ENCODE data around the gene TCERG1.
A peak's percentile ranks its signal among the peaks of the same experiment; 100 is the strongest.

TCERG1 gene

GRCh38 chr5:146446861-146447733 lies at the start of gene TCERG1:
TCERG1 (plus strand) TSS chr5:146447333; CDS start chr5:146447350, 17 bp downstream.
- peak; percentile 97 for FAIRE-seq

GRCh38 chr5:146398826-146399225 lies 48.3 kb upstream of the TCERG1 start:
- FAIRE-seq = no peak

- FAIRE-seq = no peak
These were observed 47.7 kb upstream of the TCERG1 start for GRCh38 chr5:146399481-146399880.

- no peak for FAIRE-seq
These were observed 46.9 kb upstream of the TCERG1 start for GRCh38 chr5:146400201-146400600.

- FAIRE-seq = no peak
These were observed 46.1 kb upstream of the TCERG1 start for GRCh38 chr5:146401021-146401420.

- FAIRE-seq = no peak
These were observed 44.2 kb upstream of the TCERG1 start for GRCh38 chr5:146402949-146403348.

- FAIRE-seq = no peak
These were observed 38.0 kb upstream of the TCERG1 start for GRCh38 chr5:146409054-146409671.

- no peak for FAIRE-seq
These were observed 36.9 kb upstream of the TCERG1 start for GRCh38 chr5:146410272-146410671.

- no peak for FAIRE-seq
These were observed 27.4 kb upstream of the TCERG1 start for GRCh38 chr5:146419696-146420095.

GRCh38 chr5:146425023-146425422 lies 22.1 kb upstream of the TCERG1 start:
- no peak for FAIRE-seq

GRCh38 chr5:146426305-146426704 lies 20.8 kb upstream of the TCERG1 start:
- FAIRE-seq = no peak

- peak; percentile 91 for FAIRE-seq
These were observed 20.1 kb upstream of the TCERG1 start for GRCh38 chr5:146426853-146427618.

GRCh38 chr5:146427619-146427997 lies 19.5 kb upstream of the TCERG1 start:
- no peak for FAIRE-seq

- no peak for FAIRE-seq
These were observed 18.5 kb upstream of the TCERG1 start for GRCh38 chr5:146428658-146429057.

GRCh38 chr5:146440353-146440752 lies 6.8 kb upstream of the TCERG1 start:
- FAIRE-seq = no peak

GRCh38 chr5:146440870-146441495 lies 6.2 kb upstream of the TCERG1 start:
- no peak for FAIRE-seq

- no peak for FAIRE-seq
These were observed 5.2 kb upstream of the TCERG1 start for GRCh38 chr5:146441896-146442295.

GRCh38 chr5:146447734-146448380 lies 724 bp downstream of the TCERG1 start:
- FAIRE-seq = no peak

- no peak for FAIRE-seq
These were observed 1.8 kb downstream of the TCERG1 start for GRCh38 chr5:146448783-146449519.

- FAIRE-seq = no peak
These were observed 2.9 kb downstream of the TCERG1 start for GRCh38 chr5:146450002-146450401.

GRCh38 chr5:146451411-146451810 lies 4.3 kb downstream of the TCERG1 start:
- no peak for FAIRE-seq

GRCh38 chr5:146457431-146457830 lies 10.3 kb downstream of the TCERG1 start:
- FAIRE-seq = no peak

All from islet of Langerhans (tissue), 1 donor.